ENCODE data around the gene PCDHGC5. TPM values are rescaled to one million over a fixed set of nuclear protein-coding genes. Genes with fewer than 3 reads are reported as not detected.

Gene PCDHGC5
- total and polyA plus RNA-seq, 9 of the 15 experiments (the other 6 are each of a cell fraction or from before 2014, with no cell fraction given): not detected

DNA sequence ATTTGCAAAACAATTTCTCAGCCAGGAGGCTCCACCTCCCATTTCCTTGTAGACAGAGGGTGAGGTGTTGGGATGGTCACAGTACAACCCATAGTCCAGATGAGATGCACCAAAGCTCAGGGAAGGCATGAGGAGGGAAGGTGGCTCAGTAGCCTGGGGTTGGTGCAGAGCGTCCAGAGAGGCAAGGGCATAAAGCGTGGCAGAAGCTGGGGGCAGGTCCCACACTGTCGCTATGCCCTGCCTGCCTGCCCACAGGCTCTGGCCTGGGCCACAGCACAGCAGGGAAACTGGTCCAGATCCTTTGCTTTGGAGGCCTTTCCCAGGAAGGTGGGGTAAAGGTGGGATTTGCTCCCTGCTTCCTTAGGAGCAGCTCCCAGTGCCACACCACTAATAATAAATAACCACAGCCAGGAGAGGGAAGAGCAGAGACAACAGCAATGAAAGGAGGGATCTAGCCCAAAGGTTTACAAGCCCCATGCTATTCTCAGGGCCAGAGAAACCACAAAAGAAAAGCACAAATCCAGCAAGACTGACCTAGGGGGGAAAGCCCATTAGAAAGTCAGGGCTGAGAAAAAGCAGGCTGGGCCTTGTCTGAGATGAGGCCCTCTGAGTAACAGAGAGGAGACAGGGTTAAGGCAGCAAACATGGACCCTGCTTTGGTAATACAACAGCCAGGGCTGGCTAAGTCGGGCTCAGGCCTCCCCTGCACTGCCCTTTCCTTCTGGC is 27.2 kb downstream of the PCDHGC5 start:
- POLR2A ChIA-PET: interaction anchor here (0.6 to 1.3 kb wide), 2 partner anchors 27 to 102 kb away, joined by 3 to 5 read pairs; partner anchors contain the start of gene PCDHGC5
- 95% methylated on average over 4 of the region's 4 CpGs for WGBS (ENCODE audit: insufficient coverage, low coverage, missing lambda C conversion rate)
- H3K36me3 ChIP-seq (ENCODE audit: control insufficient read depth, insufficient read depth, low read length): peaks cover 80% of the 10 kb centered on the region

More for the DNA sequence above, 27.2 kb downstream of the PCDHGC5 start:
- Histone ChIP-seq H3K9me1 (ENCODE audit: control insufficient read depth, insufficient read depth, low read length) (peaks cover 8% of the 10 kb centered on the region), H3K27ac (ENCODE audit: extremely low read depth, low read depth, low read length) (no peak overlapping the region), H3K79me2 (ENCODE audit: control insufficient read depth, insufficient read depth, low read length) (no peaks in the 10 kb centered on the region), H3K4me1 (replicated peaks in 1 of 2; ENCODE audit: control insufficient read depth in 2 of 2, insufficient read depth in 2 of 2, low read length in 2 of 2) (peaks cover 5 to 17% of the 10 kb centered on the region in 2 experiments; a peak in 3 of 5 replicates), H3K9me3 (replicated peaks; ENCODE audit: control insufficient read depth, insufficient read depth, low read depth, low read length) (no peaks in the 10 kb centered on the region), H3K27me3 (ENCODE audit: control insufficient read depth in 2 of 2, insufficient read depth in 2 of 2, low read length in 2 of 2) (no peaks in the 10 kb centered on the region), H3K4me3 (no peak overlapping the region), H2AFZ (ENCODE audit: low read depth, low read length) (no peak overlapping the region), H3K4me2 (ENCODE audit: insufficient read depth, low read length) (no peak overlapping the region), H3K9ac (ENCODE audit: insufficient read depth in 1 of 2, low read depth in 2 of 2, low read length in 2 of 2) (peak overlapping the region in 1 of 2 experiments; percentile 33; a peak in 1 of 4 replicates), H4K20me1 (replicated peaks; ENCODE audit: control insufficient read depth, insufficient read depth, low read length) (no peaks in the 10 kb centered on the region)
- no peak for ATAC-seq
- TF ChIP-seq NFYB (IDR thresholded peaks at IDR 0.05; ENCODE audit: extremely low read depth, insufficient read length) (no peak), SIN3B (IDR thresholded peaks at IDR 0.05; ENCODE audit: low read depth) (no peak), CREB1 (IDR thresholded peaks at IDR 0.05) (no peak), CREB1 (CRISPR knock-in tag; IDR thresholded peaks at IDR 0.05) (no peak), SNIP1 (IDR thresholded peaks at IDR 0.05; ENCODE audit: low read depth) (no peak), ETV1 (tag; conservative IDR thresholded peaks at IDR 0.05; ENCODE audit: low read depth) (no peak), MBD2 (IDR thresholded peaks at IDR 0.05; ENCODE audit: borderline replicate concordance, low read depth) (no peak), GTF2A2 (tag; IDR thresholded peaks at IDR 0.05) (no peak), SMAD1 (IDR thresholded peaks at IDR 0.05; ENCODE audit: low read depth, low read length, partially characterized antibody) (no peak), RFX1 (IDR thresholded peaks at IDR 0.05) (no peak)
- TF ChIP-seq, protein P1, sequence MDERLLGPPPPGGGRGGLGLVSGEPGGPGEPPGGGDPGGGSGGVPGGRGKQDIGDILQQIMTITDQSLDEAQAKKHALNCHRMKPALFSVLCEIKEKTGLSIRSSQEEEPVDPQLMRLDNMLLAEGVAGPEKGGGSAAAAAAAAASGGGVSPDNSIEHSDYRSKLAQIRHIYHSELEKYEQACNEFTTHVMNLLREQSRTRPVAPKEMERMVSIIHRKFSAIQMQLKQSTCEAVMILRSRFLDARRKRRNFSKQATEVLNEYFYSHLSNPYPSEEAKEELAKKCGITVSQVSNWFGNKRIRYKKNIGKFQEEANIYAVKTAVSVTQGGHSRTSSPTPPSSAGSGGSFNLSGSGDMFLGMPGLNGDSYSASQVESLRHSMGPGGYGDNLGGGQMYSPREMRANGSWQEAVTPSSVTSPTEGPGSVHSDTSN (CRISPR knock-in tag; IDR thresholded peaks at IDR 0.05; ENCODE audit: low read depth): no peak
- TF ChIP-seq, protein P1 (tag; conservative IDR thresholded peaks at IDR 0.05; ENCODE audit: low read depth): no peak
- no peak for FAIRE-seq
- no peak for DNase-seq (ENCODE audit: extremely low read depth in 1 of 4, low spot score in 3 of 4)
- CTCF ChIA-PET (ENCODE audit: low intra/inter-chr PET ratio): no interaction called here
- in situ Hi-C loops (cut with MboI) (no loop called here), intact Hi-C loops (cut with micrococcal nuclease) (loop anchor here (10.0 kb wide), 1 partner anchor 281 kb away; no protein-coding TSS in a partner anchor)
- BruUV-seq (replicated peaks): no TSS peak

Measured in K562 (cell line).